Naive B cell (primary cell): Measurements from ENCODE around the gene CFAP65. TPM values are rescaled to one million over a fixed set of nuclear protein-coding genes. Genes with fewer than 3 reads are reported as not detected.

Experiments used
- ATAC-seq, 2 donors: fragments of 150-1000 bp; cut with Tn5 transposase; 2 replicates each; pipeline ENCODE4 v1.10.0; 2021; ENCODE audit warnings: low read depth in 2 of 2, mild to moderate bottlenecking in 2 of 2, moderate library complexity in 2 of 2
- DNase-seq: peaks from one replicate; pipeline ENCODE4 v3.0.0; 2022
- H3K27ac Mint-ChIP-seq, 6 donors: one replicate each; pipeline ENCODE4 v1.8.0; 2020 to 2022; ENCODE audit warnings: mild to moderate bottlenecking in 6 of 6, mixed read lengths in 6 of 6, moderate library complexity in 5 of 6, inconsistent platforms in 2 of 6
- H3K27me3 Mint-ChIP-seq, 3 donors: one replicate each; pipeline ENCODE4 v1.8.0; 2021 to 2022; ENCODE audit warnings: mixed read lengths in 3 of 3, mild to moderate bottlenecking in 1 of 3
- H3K36me3 Mint-ChIP-seq, 2 donors: one replicate each; pipeline ENCODE4 v1.8.0; 2020 to 2022; ENCODE audit warnings: mixed read lengths in 2 of 2, inconsistent platforms in 1 of 2, mild to moderate bottlenecking in 1 of 2
- H3K4me1 Mint-ChIP-seq, 3 donors: one replicate each; pipeline ENCODE4 v1.8.0; 2020 to 2022; ENCODE audit warnings: mixed read lengths in 3 of 3, inconsistent platforms in 1 of 3, mild to moderate bottlenecking in 1 of 3, moderate library complexity in 1 of 3
- H3K4me3 Mint-ChIP-seq, 8 donors: one replicate each; pipeline ENCODE4 v1.8.0; 2020 to 2022; ENCODE audit warnings: mild to moderate bottlenecking in 8 of 8, mixed read lengths in 8 of 8, moderate library complexity in 8 of 8, inconsistent platforms in 2 of 8
- H3K9me3 Mint-ChIP-seq, 7 donors: one replicate each; pipeline ENCODE4 v1.8.0; 2020 to 2022; ENCODE audit warnings: mixed read lengths in 7 of 7, mild to moderate bottlenecking in 5 of 7, inconsistent platforms in 2 of 7, moderate library complexity in 1 of 7
- polyA plus RNA-seq, 6 donors: library from polyadenylated mRNA; unstranded; fragments of 300-500 nt; fragmentation: Illumina TruSeq; gene quantifications; one replicate each; pipeline ENCODE4 v1.2.3, GENCODE V29; 2021; ENCODE audit warnings: low read depth in 6 of 6

The CFAP65 gene
- polyA plus RNA-seq, 6 donors from 2014 or later: not detected

DNA sequence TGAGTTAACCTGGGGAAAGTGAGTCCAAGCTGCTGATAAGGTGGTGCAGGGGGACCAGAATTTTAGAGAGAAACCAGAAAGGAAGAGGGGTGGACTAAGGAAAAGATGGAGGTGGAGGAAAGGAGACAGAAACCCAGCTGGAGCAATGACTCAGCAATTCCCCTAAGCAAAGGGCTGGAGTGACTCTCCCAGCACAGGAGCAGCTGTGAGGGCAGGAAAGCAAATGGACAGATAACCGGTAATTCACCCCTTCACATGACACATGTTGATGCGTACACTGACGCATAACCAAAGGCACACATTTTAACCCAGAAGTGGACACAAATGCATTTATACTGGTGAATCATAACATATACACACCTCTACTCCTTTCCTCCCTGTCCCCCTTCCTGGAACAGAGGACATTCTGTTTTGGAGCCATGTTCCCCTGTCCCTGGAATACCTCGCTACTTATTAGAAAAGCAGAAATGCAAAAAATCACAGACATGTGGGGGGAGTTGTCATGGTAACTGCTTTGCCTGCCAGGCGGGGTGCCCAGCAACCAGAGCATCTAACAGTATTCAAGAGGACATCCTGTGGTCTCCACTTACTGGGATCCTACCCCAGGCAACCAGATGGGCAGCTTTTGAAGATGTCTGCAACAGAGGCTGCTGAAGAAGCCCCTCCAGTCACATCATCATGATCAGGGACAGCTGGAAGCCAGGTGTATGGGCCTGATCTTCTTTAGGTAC is 77.1 kb downstream of the CFAP65 start:
- Mint-ChIP-seq H3K27ac (peak overlapping the region in 1 of 6 donors; percentile 66), H3K36me3 (peaks cover 0 to 10% of the 10 kb centered on the region in 2 donors), H3K27me3 (peaks cover 49 to 72% (median 53%) of the 10 kb centered on the region in 3 donors), H3K9me3 (peaks cover 0 to 7% (median 4%) of the 10 kb centered on the region in 7 donors), H3K4me1 (peaks cover 7 to 21% (median 14%) of the 10 kb centered on the region in 3 donors), H3K4me3 (peak overlapping the region in 1 of 8 donors; percentile 16)
- DNase-seq: no peak
- ATAC-seq: no peak

DNA sequence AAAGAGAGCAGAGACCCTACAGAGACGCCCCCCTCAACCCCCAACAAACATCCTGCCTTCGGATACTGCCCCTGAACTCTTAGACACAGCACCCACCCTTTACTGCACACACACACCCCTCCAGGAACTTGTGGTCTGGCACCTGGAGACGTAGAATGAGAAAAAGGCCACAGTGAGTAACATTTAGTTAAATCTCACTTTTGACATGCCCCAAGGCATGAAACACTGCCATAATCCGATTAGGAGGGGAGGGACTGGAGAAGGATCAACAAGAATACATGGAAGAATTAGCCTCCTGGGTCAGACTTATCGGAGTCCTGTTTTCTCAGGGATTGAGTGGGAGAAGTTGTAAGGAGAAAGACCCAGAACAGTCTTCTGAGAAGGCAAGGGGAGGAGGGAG is 77.7 kb downstream of the CFAP65 start:
- H3K27ac Mint-ChIP-seq: peak overlapping the region in 1 of 6 donors; percentile 8
- no peak overlapping the region for H3K4me3 Mint-ChIP-seq
- peaks cover 7 to 26% (median 19%) of the 10 kb centered on the region in 3 donors for H3K4me1 Mint-ChIP-seq
- DNase-seq (no peak), ATAC-seq (no peak)
- H3K36me3 Mint-ChIP-seq: peaks cover 0 to 10% of the 10 kb centered on the region in 2 donors
- peaks cover 0 to 7% (median 4%) of the 10 kb centered on the region in 7 donors for H3K9me3 Mint-ChIP-seq
- H3K27me3 Mint-ChIP-seq: peaks cover 51 to 73% (median 53%) of the 10 kb centered on the region in 3 donors

- peaks cover 0 to 7% (median 4%) of the 10 kb centered on the region in 7 donors for H3K9me3 Mint-ChIP-seq
- H3K36me3 Mint-ChIP-seq: peaks cover 0 to 10% of the 10 kb centered on the region in 2 donors
- H3K27me3 Mint-ChIP-seq: peaks cover 53 to 76% (median 54%) of the 10 kb centered on the region in 3 donors
- H3K4me1 Mint-ChIP-seq: peaks cover 7 to 26% (median 19%) of the 10 kb centered on the region in 3 donors
- H3K4me3 Mint-ChIP-seq: peak overlapping the region in 1 of 8 donors; percentile 41
- peak; percentile 33 for DNase-seq
- H3K27ac Mint-ChIP-seq: peak overlapping the region in 1 of 6 donors; percentile 27
- ATAC-seq: no peak
Observed at GRCh38 chr2:218962859-218963492, 78.3 kb downstream of the CFAP65 start.

- peaks cover 57 to 78% (median 59%) of the 10 kb centered on the region in 3 donors for H3K27me3 Mint-ChIP-seq
- H3K9me3 Mint-ChIP-seq: peaks cover 0 to 7% (median 4%) of the 10 kb centered on the region in 7 donors
- peak overlapping the region in 2 of 6 donors; percentile 54 to 55 for H3K27ac Mint-ChIP-seq
- H3K36me3 Mint-ChIP-seq: peaks cover 0 to 10% of the 10 kb centered on the region in 2 donors
- peaks cover 7 to 26% (median 19%) of the 10 kb centered on the region in 3 donors for H3K4me1 Mint-ChIP-seq
- H3K4me3 Mint-ChIP-seq: peak overlapping the region in 4 of 8 donors; percentile 25 to 73 (median 68)
- DNase-seq: no peak
- ATAC-seq: no peak
Observed at GRCh38 chr2:218961651-218962570, 79.4 kb downstream of the CFAP65 start.

GRCh38 chr2:218961229-218961628 is 80.1 kb downstream of the CFAP65 start:
- DNase-seq: no peak
- H3K27me3 Mint-ChIP-seq: peaks cover 55 to 79% (median 60%) of the 10 kb centered on the region in 3 donors
- H3K4me3 Mint-ChIP-seq: peak overlapping the region in 7 of 8 donors; percentile 25 to 85 (median 67)
- ATAC-seq: no peak
- H3K36me3 Mint-ChIP-seq: peaks cover 0 to 10% of the 10 kb centered on the region in 2 donors
- H3K9me3 Mint-ChIP-seq: peaks cover 0 to 7% (median 4%) of the 10 kb centered on the region in 7 donors
- H3K27ac Mint-ChIP-seq: peak overlapping the region in 2 of 6 donors; percentile 55 to 63
- peaks cover 7 to 26% (median 19%) of the 10 kb centered on the region in 3 donors for H3K4me1 Mint-ChIP-seq

GRCh38 chr2:218960309-218961165 is 80.8 kb downstream of the CFAP65 start:
- DNase-seq (no peak), ATAC-seq (no peak)
- peak overlapping the region in 2 of 6 donors; percentile 33 to 55 for H3K27ac Mint-ChIP-seq
- H3K27me3 Mint-ChIP-seq: peaks cover 50 to 84% (median 62%) of the 10 kb centered on the region in 3 donors
- H3K36me3 Mint-ChIP-seq: peaks cover 0 to 10% of the 10 kb centered on the region in 2 donors
- peak overlapping the region in 7 of 8 donors; percentile 60 to 85 (median 71) for H3K4me3 Mint-ChIP-seq
- H3K4me1 Mint-ChIP-seq: peaks cover 7 to 26% (median 19%) of the 10 kb centered on the region in 3 donors
- H3K9me3 Mint-ChIP-seq: peaks cover 0 to 7% (median 4%) of the 10 kb centered on the region in 7 donors

GRCh38 chr2:218959761-218960308 is 81.5 kb downstream of the CFAP65 start:
- H3K9me3 Mint-ChIP-seq: peaks cover 0 to 7% (median 4%) of the 10 kb centered on the region in 7 donors
- peaks cover 7 to 26% (median 19%) of the 10 kb centered on the region in 3 donors for H3K4me1 Mint-ChIP-seq
- DNase-seq (no peak), ATAC-seq (no peak)
- H3K27me3 Mint-ChIP-seq: peaks cover 45 to 84% (median 69%) of the 10 kb centered on the region in 3 donors
- H3K4me3 Mint-ChIP-seq: peak overlapping the region in 7 of 8 donors; percentile 16 to 69 (median 40)
- peaks cover 0 to 10% of the 10 kb centered on the region in 2 donors for H3K36me3 Mint-ChIP-seq
- no peak overlapping the region for H3K27ac Mint-ChIP-seq

- peak; percentile 65 for DNase-seq
- H3K27me3 Mint-ChIP-seq: peaks cover 39 to 83% (median 71%) of the 10 kb centered on the region in 3 donors
- peak within 1 kb of the TSS in 3 of 6 donors; percentile 33 to 87 (median 47) for H3K27ac Mint-ChIP-seq
- H3K4me1 Mint-ChIP-seq: peaks cover 7 to 26% (median 19%) of the 10 kb centered on the region in 3 donors
- H3K4me3 Mint-ChIP-seq: peak within 1 kb of the TSS; percentile 40 to 84 (median 69)
- peaks cover 0 to 7% (median 4%) of the 10 kb centered on the region in 7 donors for H3K9me3 Mint-ChIP-seq
- ATAC-seq: peak; percentile 86 to 89
- H3K36me3 Mint-ChIP-seq: peaks cover 0 to 10% of the 10 kb centered on the region in 2 donors
Observed at GRCh38 chr2:218959141-218959731, 82.1 kb downstream of the CFAP65 start, which contains the start of gene CDK5R2. TSS of gene CDK5R2 (plus strand) at chr2:218959666. CDS start at chr2:218959821, 155 bp downstream.

- peaks cover 7 to 25% (median 19%) of the 10 kb centered on the region in 3 donors for H3K4me1 Mint-ChIP-seq
- H3K4me3 Mint-ChIP-seq: peak overlapping the region in 5 of 8 donors; percentile 22 to 69 (median 48)
- no peak for ATAC-seq
- peaks cover 0 to 7% (median 0%) of the 10 kb centered on the region in 7 donors for H3K9me3 Mint-ChIP-seq
- H3K27ac Mint-ChIP-seq: no peak overlapping the region
- H3K36me3 Mint-ChIP-seq: peaks cover 0 to 10% of the 10 kb centered on the region in 2 donors
- peaks cover 33 to 83% (median 68%) of the 10 kb centered on the region in 3 donors for H3K27me3 Mint-ChIP-seq
- DNase-seq: no peak
Observed at GRCh38 chr2:218958276-218958675, 83.0 kb downstream of the CFAP65 start.

DNA sequence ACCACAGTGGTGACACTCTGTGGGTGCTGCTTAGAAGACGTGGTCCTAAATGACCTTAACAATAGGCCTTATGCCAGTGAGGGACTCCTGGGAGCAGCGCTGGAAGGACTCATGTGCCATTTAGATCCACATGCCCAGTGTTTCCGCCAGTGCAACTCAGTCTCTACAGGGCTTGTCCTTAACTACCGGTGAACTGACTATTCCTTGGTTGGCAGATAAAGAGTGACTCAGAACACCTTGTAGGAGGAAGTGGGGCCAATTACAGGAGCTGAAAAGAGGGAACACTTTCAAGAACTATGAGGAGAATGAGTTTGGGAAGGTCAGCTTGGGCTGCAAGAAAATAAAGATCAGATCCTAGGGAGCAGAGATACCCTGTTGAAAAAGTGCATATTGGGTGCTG is 83.6 kb downstream of the CFAP65 start:
- no peak for DNase-seq
- H3K4me3 Mint-ChIP-seq: peak overlapping the region in 4 of 8 donors; percentile 21 to 48 (median 33)
- peaks cover 34 to 83% (median 71%) of the 10 kb centered on the region in 3 donors for H3K27me3 Mint-ChIP-seq
- peaks cover 7 to 20% (median 19%) of the 10 kb centered on the region in 3 donors for H3K4me1 Mint-ChIP-seq
- H3K9me3 Mint-ChIP-seq: peaks cover 0 to 7% (median 0%) of the 10 kb centered on the region in 7 donors
- ATAC-seq: no peak
- peaks cover 0 to 10% of the 10 kb centered on the region in 2 donors for H3K36me3 Mint-ChIP-seq
- no peak overlapping the region for H3K27ac Mint-ChIP-seq

GRCh38 chr2:218956039-218956438 is 85.3 kb downstream of the CFAP65 start:
- Mint-ChIP-seq H3K4me3 (no peak overlapping the region), H3K9me3 (peaks cover 0 to 3% (median 0%) of the 10 kb centered on the region in 7 donors), H3K27ac (no peak overlapping the region), H3K4me1 (peaks cover 2 to 14% (median 13%) of the 10 kb centered on the region in 3 donors), H3K36me3 (peaks cover 0 to 3% of the 10 kb centered on the region in 2 donors), H3K27me3 (peaks cover 38 to 86% (median 65%) of the 10 kb centered on the region in 3 donors)
- no peak for DNase-seq
- ATAC-seq: no peak
